Activated CD8-positive, alpha-beta T cell treated with anti-CD3 and anti-CD28 coated beads for 36 hours (primary cell): ENCODE measurements around the gene MS4A8. TPM values are rescaled to one million over a fixed set of nuclear protein-coding genes. Genes with fewer than 3 reads are reported as not detected.
"Not testable (repeated sequence)": the region's sequence is repeated elsewhere in the genome, so short reads cannot be mapped to it uniquely, and the experiment has no call there.

ENCODE experiments used
- ATAC-seq: fragments of 200-7000 bp; cut with Tn5 transposase; one replicate; pipeline ENCODE4 v1.10.0; 2021; ENCODE audit warnings: mild to moderate bottlenecking, moderate library complexity
- CTCF ChIA-PET: fragments of 350-600 bp; sonication (Branson Sonifier 250); formaldehyde crosslinking; loops from one replicate; lab custom pipeline; 2021; ENCODE audit warnings: antibody characterized with exemption; lab: Charles Lee
- POLR2A ChIA-PET: fragments of 350-600 bp; sonication (Branson Sonifier 250); formaldehyde crosslinking; loops from one replicate; lab custom pipeline; 2021; ENCODE audit warnings: antibody characterized with exemption; lab: Charles Lee
- DNase-seq: peaks from one replicate; pipeline ENCODE4 v3.0.0-alpha.2; 2020
- H3K27ac Mint-ChIP-seq: one replicate; pipeline ENCODE4 v1.8.0; 2021; ENCODE audit warnings: mild to moderate bottlenecking, mixed read lengths
- H3K27me3 Mint-ChIP-seq: one replicate; pipeline ENCODE4 v1.8.0; 2021; ENCODE audit warnings: mixed read lengths
- H3K36me3 Mint-ChIP-seq: one replicate; pipeline ENCODE4 v1.8.0; 2021; ENCODE audit warnings: low read depth, mixed read lengths
- H3K4me1 Mint-ChIP-seq: one replicate; pipeline ENCODE4 v1.8.0; 2021; ENCODE audit warnings: low read depth, mixed read lengths
- H3K4me3 Mint-ChIP-seq: one replicate; pipeline ENCODE4 v1.8.0; 2021; ENCODE audit warnings: mild to moderate bottlenecking, moderate library complexity, mixed read lengths
- H3K9me3 Mint-ChIP-seq: one replicate; pipeline ENCODE4 v1.8.0; 2021; ENCODE audit warnings: mixed read lengths
- CTCF ChIP-seq: fragments of 200-600 bp; IDR thresholded peaks from one replicate; pipeline ENCODE4 v1.8.0; 2022; ENCODE audit warnings: antibody characterized with exemption, mild to moderate bottlenecking
- intact Hi-C: fragments of 100-400 bp; cut with micrococcal nuclease; formaldehyde crosslinking; loops from one replicate; pipeline ENCODE4 v1.10.0; 2022
- total RNA-seq, 2 experiments: library from RNA; stranded (reverse); gene quantifications; one replicate each; pipeline ENCODE4 v1.2.3, GENCODE V29; 2021

The MS4A8 gene
- total RNA-seq, 2 experiments from 2014 or later = not detected

GRCh38 chr11:60679879-60680278 lies 19.5 kb upstream of the MS4A8 start:
- DNase-seq = no peak
- Mint-ChIP-seq H3K27ac (no peak overlapping the region), H3K9me3 (peaks cover 28% of the 10 kb centered on the region), H3K36me3 (peaks cover 7% of the 10 kb centered on the region), H3K27me3 (peaks cover 12% of the 10 kb centered on the region), H3K4me1 (no peaks in the 10 kb centered on the region), H3K4me3 (no peak overlapping the region)
- TF ChIP-seq CTCF = no peak
- POLR2A ChIA-PET = no interaction called here
- CTCF ChIA-PET = no interaction called here
- no peak for ATAC-seq
- intact Hi-C loops = no loop called here

- no peak for TF ChIP-seq CTCF
- POLR2A ChIA-PET = no interaction called here
- CTCF ChIA-PET = no interaction called here
Measured at GRCh38 chr11:60680455-60681119, 18.8 kb upstream of the MS4A8 start.

GRCh38 chr11:60684541-60684848 lies 14.9 kb upstream of the MS4A8 start:
- ATAC-seq, POLR2A ChIA-PET, H3K4me1 Mint-ChIP-seq, DNase-seq, H3K36me3 Mint-ChIP-seq, intact Hi-C loops, H3K4me3 Mint-ChIP-seq, H3K27me3 Mint-ChIP-seq, H3K9me3 Mint-ChIP-seq, H3K27ac Mint-ChIP-seq, CTCF ChIA-PET: not testable (repeated sequence)

More at GRCh38 chr11:60680455-60681119, 18.8 kb upstream of the MS4A8 start:
- H3K4me1 Mint-ChIP-seq = no peaks in the 10 kb centered on the region
- peaks cover 12% of the 10 kb centered on the region for H3K27me3 Mint-ChIP-seq
- no peak overlapping the region for H3K4me3 Mint-ChIP-seq
- peaks cover 7% of the 10 kb centered on the region for H3K36me3 Mint-ChIP-seq
- peaks cover 28% of the 10 kb centered on the region for H3K9me3 Mint-ChIP-seq
- no peak for DNase-seq
- no peak overlapping the region for H3K27ac Mint-ChIP-seq
- ATAC-seq = no peak
- intact Hi-C loops = no loop called here

GRCh38 chr11:60691661-60692060 lies 7.8 kb upstream of the MS4A8 start:
- intact Hi-C loops = no loop called here
- no peak for TF ChIP-seq CTCF
- ATAC-seq = no peak
- Mint-ChIP-seq H3K4me1 (no peaks in the 10 kb centered on the region), H3K4me3 (no peak overlapping the region), H3K27ac (no peak overlapping the region), H3K27me3 (peaks cover 1% of the 10 kb centered on the region), H3K36me3 (no peaks in the 10 kb centered on the region), H3K9me3 (no peaks in the 10 kb centered on the region)
- ChIA-PET CTCF (interaction anchor here (1.4 kb wide), 1 partner anchor 10 kb away, joined by 3 read pairs; no protein-coding TSS in a partner anchor), POLR2A (no interaction called here)
- no peak for DNase-seq

GRCh38 chr11:60699936-60700335 lies 524 bp downstream of the MS4A8 start:
- Mint-ChIP-seq H3K4me1 (no peaks in the 10 kb centered on the region), H3K27ac (no peak overlapping the region), H3K4me3 (no peak overlapping the region), H3K9me3 (no peaks in the 10 kb centered on the region), H3K27me3 (peaks cover 1% of the 10 kb centered on the region), H3K36me3 (no peaks in the 10 kb centered on the region)
- intact Hi-C loops = no loop called here
- no peak for TF ChIP-seq CTCF
- CTCF ChIA-PET = no interaction called here
- ATAC-seq = no peak
- DNase-seq = no peak
- POLR2A ChIA-PET = interaction anchor here (0.6 kb wide), 1 partner anchor 129 kb away, joined by 3 read pairs; no protein-coding TSS in a partner anchor
